Measurements from ENCODE around the gene KRT6B.
"Not testable (repeated sequence)": the region's sequence is repeated elsewhere in the genome, so short reads cannot be mapped to it uniquely, and the experiment has no call there.

Gene KRT6B

DNA sequence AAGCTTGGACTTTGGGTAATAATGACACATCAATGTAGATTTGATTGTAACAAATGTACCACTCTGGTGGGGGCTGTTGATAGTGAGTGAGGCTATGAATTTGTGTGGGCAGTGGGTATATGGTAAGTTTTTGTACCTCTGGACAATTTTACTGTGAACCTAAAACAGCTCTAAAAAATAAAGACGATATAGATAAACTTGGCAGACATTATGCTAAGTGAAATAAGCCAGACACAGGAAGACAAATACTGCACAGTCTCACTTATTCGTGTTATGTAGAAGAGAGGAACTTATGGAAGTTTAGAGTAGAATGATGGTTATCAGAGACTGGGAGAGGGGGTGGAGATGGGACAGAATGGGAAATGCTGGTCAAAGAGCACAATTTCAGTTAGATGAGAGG lies 13.0 kb upstream of the KRT6B start:
- DNase-seq: no peak

DNA sequence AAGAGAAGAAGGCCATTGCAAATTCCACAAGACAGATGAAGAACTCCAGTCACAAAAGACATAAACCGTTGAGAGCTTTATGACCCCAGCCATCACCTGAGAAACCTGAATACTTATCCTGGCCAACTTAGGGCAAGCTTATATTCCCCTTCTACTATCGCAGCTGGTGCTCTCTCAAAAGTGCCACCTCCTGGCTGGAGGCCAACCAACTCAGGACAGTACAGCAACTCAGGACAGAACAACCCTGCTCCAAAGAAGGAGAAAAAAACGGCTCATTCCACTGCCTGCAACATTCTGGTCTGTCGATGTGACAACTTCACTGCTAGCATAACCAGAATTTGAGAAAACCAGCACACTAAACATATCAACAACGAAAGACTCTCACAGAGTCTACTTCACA lies 9.7 kb upstream of the KRT6B start:
- DNase-seq: no peak

DNA sequence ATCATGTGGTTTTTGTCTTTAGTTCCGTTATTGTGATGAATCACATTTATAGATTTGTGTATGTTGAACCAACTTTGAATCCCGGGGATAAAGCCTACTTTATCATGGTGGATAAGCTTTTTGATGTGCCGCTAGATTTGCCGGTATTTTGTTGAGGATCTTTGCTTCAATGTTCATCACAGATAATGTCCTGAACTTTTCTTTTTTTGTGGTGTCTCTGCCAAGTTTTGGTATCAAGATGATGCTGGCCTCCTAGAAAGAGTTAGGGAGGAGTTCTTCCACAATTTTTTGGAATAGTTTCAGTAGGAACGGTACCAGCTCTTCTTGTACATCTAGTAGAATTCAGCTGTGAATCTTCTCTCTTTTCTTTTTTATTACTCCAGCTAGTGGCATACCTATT lies 6.9 kb upstream of the KRT6B start:
- no peak for DNase-seq

DNA sequence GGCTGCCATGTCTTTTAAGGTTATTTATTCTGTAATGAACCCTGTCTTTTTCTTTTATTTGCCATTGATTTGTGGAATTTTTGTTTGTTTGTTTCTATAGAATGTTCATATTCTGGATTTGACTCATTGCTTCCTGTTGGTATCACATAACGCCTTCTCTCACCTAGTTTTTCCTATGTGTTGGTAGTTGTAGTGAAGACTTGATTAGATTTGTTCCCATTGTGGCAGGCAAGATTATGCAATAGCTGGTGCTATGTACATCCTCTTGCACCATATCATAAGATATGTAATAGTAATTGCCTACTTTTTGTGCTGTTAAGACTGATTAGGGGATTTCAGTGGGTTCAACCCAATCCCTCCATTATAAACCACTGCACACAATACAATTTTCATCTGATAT lies 3.9 kb upstream of the KRT6B start:
- peak; percentile 30 for DNase-seq

DNA sequence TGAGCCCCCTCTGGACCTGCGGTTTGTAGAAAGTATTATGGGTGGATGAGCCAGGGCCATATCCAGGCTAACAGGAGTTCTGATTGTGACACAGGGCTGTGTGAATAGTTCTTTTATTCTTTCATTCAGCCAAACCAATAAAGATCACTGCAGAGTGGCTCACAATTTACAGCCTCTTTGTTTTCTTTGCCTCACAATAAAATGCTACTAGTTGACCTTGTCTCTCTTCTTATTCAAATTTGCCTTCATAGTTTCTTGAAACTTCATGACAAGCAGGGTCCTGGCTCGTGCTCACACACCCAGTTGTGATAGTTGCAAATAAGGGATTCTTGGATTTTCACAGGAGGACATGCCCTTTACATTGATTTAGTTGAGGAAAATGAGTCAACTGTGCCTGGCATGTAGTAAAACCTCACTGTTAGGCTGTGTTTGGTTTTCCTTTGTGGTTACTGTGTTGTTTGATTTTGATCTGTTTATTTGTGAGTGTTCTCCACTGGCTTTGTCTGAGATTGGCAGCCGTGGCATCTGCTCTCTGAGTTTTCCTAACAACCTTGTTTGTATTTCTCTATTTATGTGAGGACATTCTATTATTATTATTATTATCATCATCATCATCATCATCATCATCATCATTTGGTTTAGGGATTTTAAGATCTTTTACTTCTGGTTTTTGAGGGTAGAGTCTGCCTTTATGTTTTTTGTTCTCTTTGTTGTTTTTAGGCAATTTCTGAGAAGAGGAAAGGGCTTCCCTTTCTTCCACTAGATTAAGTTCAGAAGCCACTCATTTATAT lies 2.7 kb upstream of the KRT6B start:
- no peak for DNase-seq

DNA sequence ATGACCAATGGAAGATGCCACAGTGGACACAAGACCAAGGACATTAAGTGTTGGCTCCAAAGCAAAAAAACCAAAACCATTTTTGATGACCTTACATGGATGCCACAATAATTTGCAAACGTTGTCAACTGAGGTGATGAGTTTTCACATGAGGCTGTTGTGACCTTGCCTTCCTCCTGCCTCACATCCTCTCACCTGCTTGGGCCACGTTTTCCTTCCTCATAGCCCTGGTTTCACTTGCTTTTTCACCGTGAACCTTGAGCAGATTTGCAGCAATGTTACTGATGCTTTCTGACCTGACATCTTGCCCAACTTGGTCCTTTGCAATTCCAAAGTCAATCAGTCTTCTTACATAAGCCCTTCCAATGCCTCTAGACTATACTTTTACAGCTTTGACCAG lies 3.7 kb downstream of the KRT6B start:
- no peak for DNase-seq

DNA sequence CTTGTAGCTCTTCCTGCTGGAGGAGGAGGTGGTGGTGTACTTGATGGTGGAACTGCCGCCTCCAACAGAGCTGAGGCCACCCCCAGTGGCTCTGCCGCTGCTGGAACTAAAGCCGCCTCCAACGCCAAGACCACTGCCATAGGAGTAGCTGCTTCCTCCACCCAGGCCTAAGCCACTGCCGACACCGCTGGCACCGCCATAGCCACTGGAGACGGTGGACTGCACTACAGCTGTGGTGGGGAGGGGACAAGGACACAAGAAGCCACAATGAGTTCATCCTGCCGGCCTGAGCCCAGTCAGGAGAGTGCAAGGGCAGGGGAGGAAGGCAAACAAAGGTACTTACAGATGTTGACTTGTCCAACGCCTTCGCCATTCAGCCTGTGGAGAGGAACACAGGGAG lies 4.8 kb downstream of the KRT6B start:
- not testable (repeated sequence) for DNase-seq

DNA sequence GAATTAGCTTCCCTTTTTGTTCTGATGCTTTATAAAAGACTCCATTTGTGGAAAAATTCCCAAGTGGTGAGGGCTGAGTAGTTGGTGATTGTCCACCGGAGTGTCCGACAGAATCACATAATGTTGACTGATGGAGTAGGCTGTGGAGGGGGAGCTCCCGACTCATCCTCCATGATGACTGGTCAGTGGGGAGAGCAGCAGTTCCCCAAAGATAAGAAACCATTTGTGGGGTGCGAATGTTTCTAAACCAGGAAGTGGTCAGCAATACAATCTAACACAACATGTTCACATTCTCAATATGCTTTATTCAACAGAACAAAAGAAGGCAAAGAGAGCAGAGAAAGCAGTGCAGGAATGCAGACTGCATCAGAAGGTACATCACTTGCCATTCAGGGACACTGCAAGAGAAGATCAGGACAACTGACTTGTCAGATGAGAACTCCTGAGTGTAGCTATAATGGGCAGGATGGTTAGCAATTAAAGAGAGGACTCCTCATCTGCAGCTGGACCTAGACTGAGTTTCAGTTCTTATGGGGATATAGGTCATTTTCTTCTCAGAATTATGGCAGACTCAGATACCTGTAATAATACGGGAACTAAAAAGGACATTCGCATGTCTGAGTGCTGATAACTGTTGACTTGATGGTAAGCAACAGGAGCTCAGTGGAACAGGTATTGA lies 5.4 kb downstream of the KRT6B start:
- DNase-seq: peak; percentile 82

DNA sequence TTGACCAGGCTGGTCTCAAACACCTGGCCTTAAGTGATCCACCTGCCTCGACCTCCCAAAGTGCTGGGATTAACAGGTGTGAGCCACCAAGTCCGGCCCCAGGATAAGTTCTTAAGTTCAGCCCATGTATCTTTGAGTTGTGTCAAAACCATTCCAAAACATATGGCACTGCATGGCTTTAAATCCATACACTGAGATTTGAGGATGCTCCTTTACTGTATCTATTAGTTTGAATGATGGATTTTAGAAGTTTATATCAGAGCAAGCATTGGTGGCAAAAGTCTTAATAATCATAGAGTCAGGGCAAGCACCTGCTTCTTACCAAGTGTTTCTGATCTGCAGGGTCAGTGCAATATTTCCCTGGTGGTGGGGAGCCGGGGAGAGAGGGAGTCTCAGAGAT lies 6.1 kb downstream of the KRT6B start:
- no peak for DNase-seq

DNA sequence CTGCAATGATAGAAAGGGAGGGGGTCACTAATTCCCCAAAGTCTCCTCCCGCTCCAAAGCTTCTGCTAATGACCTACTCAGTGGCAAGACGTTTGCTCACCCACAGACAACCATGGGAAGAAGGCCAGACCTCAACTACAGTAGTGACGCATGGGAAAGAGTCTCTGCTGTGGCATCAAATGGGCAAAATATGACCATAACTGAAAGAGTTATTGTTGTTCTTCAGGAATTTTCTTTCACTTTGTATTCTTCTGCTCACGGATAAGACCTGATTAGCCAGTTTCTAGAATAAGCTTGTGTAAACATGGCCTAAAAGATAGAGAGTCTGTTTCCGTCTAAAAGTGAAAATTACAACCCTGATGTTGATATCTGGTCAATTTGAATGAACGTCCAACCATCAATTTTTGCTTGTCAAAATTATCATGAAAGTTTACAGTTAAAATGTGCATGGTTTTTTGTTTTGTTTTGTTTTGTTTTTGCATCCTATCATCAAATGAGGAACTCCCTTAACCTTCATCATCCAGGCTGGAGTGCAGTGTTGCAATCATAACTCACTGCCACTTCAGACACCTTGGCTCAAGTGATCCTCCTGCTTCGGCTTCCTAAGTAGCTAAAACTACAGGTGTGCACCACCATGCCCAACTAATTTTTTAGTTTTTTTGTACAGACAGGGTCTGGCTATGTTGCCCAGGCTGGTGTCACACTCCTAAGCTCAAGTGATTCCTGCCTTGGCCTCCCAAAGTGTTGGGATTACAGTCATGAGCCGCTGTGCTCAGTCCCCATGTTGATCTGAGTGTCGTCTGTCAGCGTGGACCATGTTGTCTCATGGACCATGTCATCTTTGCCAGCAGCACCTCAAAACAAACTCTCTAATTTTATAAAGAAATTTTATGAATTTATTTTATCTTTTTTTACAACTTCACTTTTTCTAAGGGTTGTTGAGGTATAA lies 7.0 kb downstream of the KRT6B start:
- no peak for DNase-seq

DNA sequence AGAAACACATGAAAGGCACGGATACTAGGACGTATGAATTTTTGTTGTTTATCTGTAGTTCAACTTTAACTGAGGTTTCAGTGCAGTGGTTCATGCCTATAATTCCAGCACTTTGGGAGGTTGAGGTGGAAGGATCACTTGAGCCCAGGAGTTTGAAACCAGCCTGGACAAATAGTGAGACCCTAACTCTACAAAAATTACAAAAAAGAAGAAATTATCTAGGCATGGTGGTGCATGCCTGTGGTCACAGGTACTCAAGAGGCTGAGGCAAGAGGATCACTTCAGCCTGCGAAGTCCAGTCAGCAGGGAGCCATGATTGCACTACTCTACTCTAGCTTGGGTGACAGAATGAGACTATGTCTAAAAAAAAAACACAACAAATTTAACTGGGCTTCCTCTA lies 8.0 kb downstream of the KRT6B start:
- DNase-seq: no peak

DNA sequence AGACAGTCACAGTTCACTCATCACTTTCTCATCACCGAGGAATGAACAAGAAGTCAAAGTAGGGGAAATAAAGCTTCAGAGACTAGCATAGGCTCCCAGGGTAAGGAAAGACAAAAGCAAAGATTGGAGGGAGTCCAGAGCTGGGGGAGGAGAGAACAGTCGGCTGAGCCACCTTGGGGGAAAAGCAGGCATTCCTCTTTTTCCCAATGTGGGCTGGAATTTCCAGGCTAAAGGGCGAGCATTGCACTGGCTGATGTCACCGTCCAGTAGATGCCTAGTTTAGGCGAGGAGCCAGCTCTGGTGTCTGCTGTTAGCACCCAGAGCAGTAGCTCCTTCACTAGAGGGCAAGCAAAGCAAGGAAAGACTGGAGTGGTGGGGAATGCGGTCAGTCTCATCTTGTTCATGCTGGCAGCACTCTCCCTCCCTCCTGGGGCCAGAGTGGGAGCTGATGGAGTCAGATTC lies 9.3 kb downstream of the KRT6B start:
- no peak for DNase-seq

DNA sequence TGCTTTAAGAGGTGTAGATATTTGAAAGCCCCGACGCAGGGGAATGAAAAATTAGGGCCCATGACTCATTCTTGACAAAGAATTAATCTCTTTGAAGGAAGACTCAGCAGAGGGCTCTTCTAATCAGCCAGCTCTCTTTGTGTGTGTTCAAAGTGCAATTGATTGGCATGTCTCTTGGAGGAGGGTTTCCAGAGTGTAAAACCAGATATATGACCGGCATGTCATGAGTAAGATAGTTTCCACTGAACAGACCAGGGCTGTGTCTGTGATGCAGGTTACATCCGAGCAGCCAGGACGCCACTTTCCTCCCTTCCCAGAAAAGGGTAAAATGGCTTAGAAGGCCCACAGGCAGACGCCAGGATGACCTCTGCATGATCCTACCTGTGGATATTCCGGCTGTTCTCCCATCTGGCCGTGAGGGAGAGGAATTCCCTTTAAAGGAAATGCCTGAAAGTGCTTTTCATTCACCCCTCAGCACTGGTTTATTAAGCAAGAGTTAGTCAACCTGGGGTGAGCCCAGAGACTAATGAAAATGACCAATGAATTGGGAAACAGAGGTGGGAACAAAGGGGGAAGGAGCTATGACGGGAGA lies 10.5 kb downstream of the KRT6B start:
- no peak for DNase-seq

DNA sequence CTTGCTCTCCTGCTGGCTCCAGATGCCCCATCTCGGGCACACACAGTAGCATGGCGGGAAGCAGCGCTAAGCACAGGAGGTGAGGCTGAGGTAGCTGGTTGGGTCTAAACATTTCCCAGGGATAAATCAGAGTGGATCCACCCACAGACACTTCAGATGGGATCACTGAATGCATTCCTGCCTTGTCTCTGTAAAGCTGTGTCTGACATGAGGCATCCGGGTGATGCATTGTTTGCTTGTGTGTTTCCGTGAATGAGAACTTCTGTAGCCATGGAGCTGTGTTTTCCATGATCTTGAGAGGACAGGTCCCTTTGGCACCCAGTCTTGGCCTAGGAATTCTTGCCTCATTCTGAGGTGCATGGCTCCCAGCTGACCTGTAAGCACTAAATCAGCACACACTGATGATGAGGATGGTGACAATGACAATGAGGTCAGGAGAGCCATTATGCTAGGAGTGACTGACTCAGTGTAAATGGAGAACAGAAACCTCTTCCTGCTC lies 11.1 kb downstream of the KRT6B start:
- DNase-seq: no peak

DNA sequence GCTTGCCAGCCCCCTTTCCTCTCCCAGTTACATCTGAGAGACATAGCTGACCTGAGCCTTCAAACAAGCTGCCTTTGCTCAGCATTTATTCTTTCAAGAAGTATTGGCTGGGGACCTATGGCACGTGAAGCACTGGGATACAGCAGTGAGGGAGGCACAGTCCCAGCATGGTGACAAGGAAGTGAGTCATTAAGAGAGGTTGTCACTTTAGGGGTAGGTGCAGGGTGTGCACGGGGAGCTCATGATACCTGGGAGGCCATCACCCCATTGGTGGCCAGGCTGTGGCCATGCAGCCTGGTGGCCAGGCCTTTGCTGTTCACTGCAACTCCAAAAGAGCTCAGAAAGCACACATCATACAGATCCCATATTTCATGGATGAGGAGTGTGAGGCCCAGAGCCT lies 12.1 kb downstream of the KRT6B start:
- DNase-seq: no peak

DNA sequence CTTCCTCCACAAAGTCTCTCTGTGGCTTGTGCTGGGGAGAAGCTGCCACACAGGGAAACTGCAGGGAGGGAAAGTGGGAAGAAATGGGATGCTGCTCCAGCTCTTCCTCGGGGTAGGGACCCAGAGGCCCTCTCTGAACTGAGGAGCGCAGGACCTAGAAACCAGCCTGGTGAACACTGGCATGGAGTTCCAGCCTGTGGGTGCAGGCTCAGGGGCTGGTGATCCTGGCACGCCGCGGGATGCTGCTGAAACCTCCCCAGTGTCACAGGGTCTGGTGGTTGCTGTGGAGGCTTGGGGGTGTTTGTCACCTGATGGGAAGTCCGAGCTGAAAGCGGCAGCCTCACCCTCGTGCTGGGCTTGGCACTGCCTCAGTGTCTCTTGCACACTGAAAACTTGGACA lies 12.5 kb downstream of the KRT6B start:
- DNase-seq: no peak

DNA sequence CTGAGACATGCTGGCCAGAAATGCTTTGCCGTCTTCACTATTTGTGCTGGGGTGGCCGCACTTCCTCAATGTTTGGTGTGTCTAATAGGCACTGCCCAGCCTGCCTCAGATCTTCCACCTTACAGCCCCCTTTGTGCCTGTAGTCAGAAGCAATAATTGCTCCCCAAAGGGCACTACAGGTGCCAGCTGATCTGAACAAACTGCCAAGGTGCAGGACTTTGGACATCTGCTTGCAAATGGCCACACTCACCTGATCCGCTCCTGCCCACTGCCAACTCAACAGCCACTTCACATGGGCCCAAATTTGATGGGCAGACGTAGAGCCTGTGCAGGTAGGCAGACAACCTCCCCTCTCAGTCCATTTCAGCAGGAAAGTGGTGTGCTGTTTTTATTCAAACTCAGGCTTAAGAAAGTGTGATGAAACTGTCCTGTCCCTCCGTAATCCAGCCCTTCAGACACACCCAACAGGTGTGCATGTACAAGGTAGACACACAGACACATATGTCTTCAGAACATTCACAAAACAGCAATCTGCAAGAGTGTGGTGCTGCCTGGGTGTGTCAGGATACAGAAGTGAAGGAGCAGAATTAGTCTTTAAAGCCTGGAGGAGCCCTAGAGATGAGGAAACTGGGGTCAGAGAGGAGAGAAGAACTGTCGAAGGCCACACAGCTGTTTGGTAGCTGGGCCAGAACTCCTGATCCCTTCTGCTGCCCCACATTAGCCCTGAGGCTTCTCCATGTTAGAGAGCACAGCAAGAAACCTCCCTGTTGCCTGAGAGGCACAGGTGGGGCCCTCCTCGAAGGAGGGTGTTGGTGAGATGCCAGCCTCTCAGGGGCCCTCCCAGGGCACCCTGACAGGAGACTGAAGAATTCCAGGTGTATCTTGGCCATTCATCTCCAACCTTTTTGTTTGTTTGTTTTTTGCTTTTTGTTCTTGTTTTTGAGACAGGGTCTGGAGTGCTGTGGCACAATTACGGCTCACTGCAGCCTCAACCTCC lies 13.3 kb downstream of the KRT6B start:
- DNase-seq: no peak

DNA sequence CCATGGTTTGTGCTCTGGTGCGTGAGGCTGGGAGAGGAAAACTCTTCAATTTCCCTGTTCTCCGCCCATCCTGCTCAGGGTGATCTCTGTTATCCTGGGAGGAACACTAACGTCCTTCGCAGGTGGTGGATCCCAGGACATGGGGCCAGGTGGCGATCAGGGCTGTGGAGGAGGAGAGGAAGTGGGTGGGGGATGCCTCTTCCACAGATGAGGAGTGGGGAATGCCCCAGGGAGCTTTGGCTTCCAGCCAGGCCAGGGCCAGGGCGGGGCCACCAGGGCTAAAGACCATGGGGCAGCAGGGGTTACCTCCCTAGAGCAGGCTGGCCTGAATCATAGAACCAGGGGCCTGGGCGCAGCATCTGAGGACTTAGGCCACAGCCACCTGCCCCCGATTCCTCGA lies 14.4 kb downstream of the KRT6B start:
- no peak for DNase-seq

DNA sequence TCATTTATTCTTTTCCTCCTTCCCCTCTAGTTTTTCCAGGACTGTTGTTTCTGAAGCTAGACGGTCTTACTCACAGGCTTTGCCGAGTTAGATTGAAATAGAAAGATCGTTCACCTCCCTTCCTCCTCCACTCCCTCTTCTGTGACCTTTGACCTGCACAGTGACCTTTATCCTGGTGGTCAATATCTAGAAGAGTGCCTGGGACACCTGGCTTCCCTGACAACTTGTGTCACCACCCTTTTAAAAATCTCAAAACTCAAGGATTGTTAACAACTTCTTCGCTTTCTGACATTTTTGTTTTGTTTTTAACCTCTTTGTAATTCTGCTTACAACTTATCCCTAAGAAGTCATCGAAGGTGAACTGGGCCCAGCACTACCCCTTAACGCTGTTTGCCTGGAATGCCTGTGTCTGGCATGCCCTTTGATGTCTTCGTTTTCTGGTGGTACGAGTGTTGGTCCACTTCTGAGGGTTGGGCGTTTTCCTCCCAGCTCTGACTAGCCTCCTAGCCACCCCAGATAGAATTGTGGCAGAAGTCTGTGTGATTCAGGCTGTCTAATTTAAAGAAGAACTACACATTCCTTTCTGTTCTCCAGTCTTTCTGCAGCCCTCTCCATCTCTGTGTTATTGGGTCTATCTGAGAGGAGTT lies 15.0 kb downstream of the KRT6B start:
- DNase-seq: no peak

DNA sequence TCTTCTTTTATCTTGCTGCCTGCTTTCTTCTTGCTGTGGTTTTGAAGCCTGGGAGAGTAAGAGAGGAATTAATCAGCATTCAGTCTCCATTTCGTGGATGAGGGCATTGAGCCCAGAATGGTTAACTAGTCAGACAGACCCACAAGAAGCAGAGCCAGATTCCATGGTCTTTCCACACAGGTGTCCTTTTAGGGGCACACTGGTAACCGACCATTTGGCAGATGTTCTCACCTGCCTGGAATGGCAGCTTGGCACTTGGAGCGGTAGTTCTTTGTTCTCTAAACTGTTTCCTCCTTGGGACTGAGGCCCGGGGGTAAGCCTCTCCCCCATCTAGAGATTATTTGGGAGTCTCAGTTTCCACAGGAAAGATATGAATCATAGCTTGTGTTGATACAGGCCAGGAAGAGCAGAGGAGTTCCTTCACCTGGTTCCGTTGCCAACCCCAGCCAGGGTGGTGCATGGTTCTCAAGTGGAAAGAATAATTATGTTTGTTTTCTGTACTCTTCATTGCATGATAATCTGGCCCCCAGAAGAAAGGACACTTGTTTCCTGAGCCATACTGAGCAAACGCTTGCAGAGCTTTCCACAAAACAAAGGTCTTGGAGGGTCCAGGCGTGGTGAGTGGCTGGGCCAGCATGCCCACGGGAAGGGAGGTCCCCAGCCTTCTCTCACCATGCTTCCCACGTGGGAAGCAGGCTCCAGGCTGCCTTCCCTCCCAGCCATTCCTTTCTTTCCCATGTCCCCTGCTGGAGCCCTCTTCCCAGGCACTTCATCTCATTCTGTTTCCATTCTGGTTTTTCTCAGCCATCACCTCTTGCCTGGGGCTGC lies 15.7 kb downstream of the KRT6B start:
- DNase-seq: no peak
